Measurements from ENCODE around the gene TMEM150A. TPM values are rescaled to one million over a fixed set of nuclear protein-coding genes. Genes with fewer than 3 reads are reported as not detected.

TMEM150A gene
- 18.1 TPM for total RNA-seq (ENCODE audit: unreplicated experiment)
- long read RNA-seq, partial matches to known transcripts = 0 of 3 reads
- long read RNA-seq, other reads (novel, unspliced or antisense) = 1 of 3 reads

- H3K27ac Mint-ChIP-seq (ENCODE audit: unreplicated experiment) = peak within 1 kb of the TSS; percentile 76
- H3K4me1 Mint-ChIP-seq (ENCODE audit: low read depth, unreplicated experiment) = peaks cover 5% of the 10 kb centered on the region
- H3K27me3 Mint-ChIP-seq (ENCODE audit: unreplicated experiment) = peaks cover 9% of the 10 kb centered on the region
- DNase-seq = peak; percentile 93
- H3K4me3 Mint-ChIP-seq (ENCODE audit: unreplicated experiment) = peak within 1 kb of the TSS; percentile 97
- TF ChIP-seq CTCF (IDR thresholded peaks at IDR 0.05; ENCODE audit: partially characterized antibody, unreplicated experiment) = peak; percentile 35
- H3K9me3 Mint-ChIP-seq (ENCODE audit: unreplicated experiment) = peaks cover 10% of the 10 kb centered on the region
- H3K36me3 Mint-ChIP-seq (ENCODE audit: unreplicated experiment) = no peaks in the 10 kb centered on the region
Observed at GRCh38 chr2:85602476-85603234, at the start of gene TMEM150A. Gene TMEM150A (minus strand): TSS chr2:85602698. CDS start chr2:85601948, 750 bp downstream.

- DNase-seq = no peak
- no peak for TF ChIP-seq CTCF (IDR thresholded peaks at IDR 0.05; ENCODE audit: partially characterized antibody, unreplicated experiment)
- no peaks in the 10 kb centered on the region for H3K36me3 Mint-ChIP-seq (ENCODE audit: unreplicated experiment)
- no peak overlapping the region for H3K4me3 Mint-ChIP-seq (ENCODE audit: unreplicated experiment)
- no peaks in the 10 kb centered on the region for H3K27me3 Mint-ChIP-seq (ENCODE audit: unreplicated experiment)
- H3K9me3 Mint-ChIP-seq (ENCODE audit: unreplicated experiment) = no peaks in the 10 kb centered on the region
- no peak overlapping the region for H3K27ac Mint-ChIP-seq (ENCODE audit: unreplicated experiment)
- H3K4me1 Mint-ChIP-seq (ENCODE audit: low read depth, unreplicated experiment) = no peaks in the 10 kb centered on the region
Observed at GRCh38 chr2:85652056-85652455, 49.6 kb upstream of the TMEM150A start.

GRCh38 chr2:85651097-85651496 is 48.6 kb upstream of the TMEM150A start:
- Mint-ChIP-seq H3K9me3 (ENCODE audit: unreplicated experiment) (no peaks in the 10 kb centered on the region), H3K4me3 (ENCODE audit: unreplicated experiment) (no peak overlapping the region), H3K27me3 (ENCODE audit: unreplicated experiment) (no peaks in the 10 kb centered on the region), H3K27ac (ENCODE audit: unreplicated experiment) (no peak overlapping the region), H3K4me1 (ENCODE audit: low read depth, unreplicated experiment) (no peaks in the 10 kb centered on the region), H3K36me3 (ENCODE audit: unreplicated experiment) (no peaks in the 10 kb centered on the region)
- TF ChIP-seq CTCF (IDR thresholded peaks at IDR 0.05; ENCODE audit: partially characterized antibody, unreplicated experiment) = no peak
- DNase-seq = no peak

GRCh38 chr2:85650456-85650855 is 48.0 kb upstream of the TMEM150A start:
- no peaks in the 10 kb centered on the region for H3K9me3 Mint-ChIP-seq (ENCODE audit: unreplicated experiment)
- TF ChIP-seq CTCF (IDR thresholded peaks at IDR 0.05; ENCODE audit: partially characterized antibody, unreplicated experiment) = no peak
- no peak overlapping the region for H3K27ac Mint-ChIP-seq (ENCODE audit: unreplicated experiment)
- no peak overlapping the region for H3K4me3 Mint-ChIP-seq (ENCODE audit: unreplicated experiment)
- no peak for DNase-seq
- H3K27me3 Mint-ChIP-seq (ENCODE audit: unreplicated experiment) = no peaks in the 10 kb centered on the region
- H3K36me3 Mint-ChIP-seq (ENCODE audit: unreplicated experiment) = no peaks in the 10 kb centered on the region
- no peaks in the 10 kb centered on the region for H3K4me1 Mint-ChIP-seq (ENCODE audit: low read depth, unreplicated experiment)
